Small intestine (tissue), 7 donors: ENCODE measurements around the gene ANGPTL3. TPM values are rescaled to one million over a fixed set of nuclear protein-coding genes. Genes with fewer than 3 reads are reported as not detected.
"Not testable (repeated sequence)": the region's sequence is repeated elsewhere in the genome, so short reads cannot be mapped to it uniquely, and the experiment has no call there.

Experiments
- DNase-seq, 2 donors: peaks; one replicate each; pipeline versions ENCODE4 v3.0.0 to v3.0.0-alpha.2; 2013
- FAIRE-seq: peaks from 2 replicates; lab custom pipeline; 2012; peaks lifted over from hg19 to GRCh38; lab: Jason Lieb, UNC
- H3K27ac ChIP-seq, 3 donors: one replicate each; pipeline ENCODE4 v1.5.1; 2013; ENCODE audit warnings: low read length in 2 of 3, mild to moderate bottlenecking in 2 of 3, control low read depth in 1 of 3, inconsistent platforms in 1 of 3, low read depth in 1 of 3, moderate library complexity in 1 of 3
- H3K27me3 ChIP-seq, 3 donors: one replicate each; pipeline ENCODE4 v1.6.1; 2013; ENCODE audit warnings: low read length in 3 of 3, inconsistent platforms in 1 of 3; ENCODE audit not compliant: control insufficient read depth in 3 of 3, insufficient read depth in 3 of 3
- H3K36me3 ChIP-seq, 3 donors: one replicate each; pipeline ENCODE4 v1.6.1; 2013; ENCODE audit warnings: low read length in 3 of 3, inconsistent platforms in 1 of 3, low read depth in 1 of 3, mild to moderate bottlenecking in 1 of 3, moderate library complexity in 1 of 3; ENCODE audit not compliant: control insufficient read depth in 3 of 3, insufficient read depth in 2 of 3
- H3K4me1 ChIP-seq, 3 donors: one replicate each; pipeline ENCODE4 v1.6.1; 2013; ENCODE audit warnings: low read length in 2 of 3, inconsistent platforms in 1 of 3, low read depth in 1 of 3, mild to moderate bottlenecking in 1 of 3, moderate library complexity in 1 of 3; ENCODE audit not compliant: control insufficient read depth in 3 of 3, insufficient read depth in 2 of 3
- H3K4me3 ChIP-seq, 3 donors: one replicate each; pipeline ENCODE4 v1.5.1; 2013; ENCODE audit warnings: low read length in 3 of 3, control low read depth in 1 of 3, inconsistent platforms in 1 of 3, low read depth in 1 of 3, mild to moderate bottlenecking in 1 of 3, moderate library complexity in 1 of 3
- H3K9me3 ChIP-seq, 2 donors: one replicate each; pipeline ENCODE4 v1.6.1; 2013; ENCODE audit warnings: low read depth in 1 of 2, low read length in 1 of 2; ENCODE audit not compliant: control insufficient read depth in 2 of 2, insufficient read depth in 1 of 2
- WGBS, 3 donors: extraction: QIAGEN DNeasy Blood & Tissue Kit; methylation state at CpG; one replicate each; pipeline ENCODE4 v1.1.7; 2013; 5-methylcytosine and 5-hydroxymethylcytosine counted together
- polyA plus RNA-seq, 4 donors: library from polyadenylated mRNA; stranded (reverse) in 3 of 4; unstranded in 1 of 4; fragments of 200-250 nt in 3 of 4; fragments of 120-200 nt in 1 of 4; gene quantifications; one replicate each; pipeline versions ENCODE4 v1.2.1 to v1.2.3, GENCODE V29; 2013
- donor health status: healthy with polysubstance abuse.
- donor health status: control.
- donor health status: control.
- donor health status: Bipolar disorder and iron deficiency.
- donor health status: healthy.

Gene ANGPTL3
- polyA plus RNA-seq, 4 donors = 19.5 TPM; not detected in 3

GRCh38 chr1:62608905-62609304, 11.6 kb downstream of the ANGPTL3 start:
- Histone ChIP-seq H3K27me3 (no peaks in the 10 kb centered on the region), H3K4me1 (peaks cover 0 to 4% (median 0%) of the 10 kb centered on the region in 3 donors), H3K9me3 (no peaks in the 10 kb centered on the region), H3K4me3 (no peak overlapping the region), H3K27ac (no peak overlapping the region), H3K36me3 (peaks cover 0 to 2% (median 0%) of the 10 kb centered on the region in 3 donors)
- no peak for FAIRE-seq
- DNase-seq = peak; percentile 27 to 29

GRCh38 chr1:62610588-62610987, 13.3 kb downstream of the ANGPTL3 start:
- not testable (repeated sequence) for DNase-seq, H3K27me3 ChIP-seq, FAIRE-seq, H3K4me1 ChIP-seq, H3K36me3 ChIP-seq, H3K4me3 ChIP-seq, H3K9me3 ChIP-seq, H3K27ac ChIP-seq
- 100% methylated on average over 1 of the region's 1 CpG for whole genome bisulfite sequencing, 3 donors

GRCh38 chr1:62612770-62613169, 15.4 kb downstream of the ANGPTL3 start:
- Histone ChIP-seq H3K9me3 (no peaks in the 10 kb centered on the region), H3K4me1 (peaks cover 0 to 4% (median 0%) of the 10 kb centered on the region in 3 donors), H3K4me3 (no peak overlapping the region), H3K27me3 (no peaks in the 10 kb centered on the region), H3K27ac (no peak overlapping the region), H3K36me3 (peaks cover 0 to 2% (median 0%) of the 10 kb centered on the region in 3 donors)
- DNase-seq = no peak
- 96 to 97% (median 97%) methylated on average over 2 of the region's 2 CpGs for WGBS, 3 donors
- no peak for FAIRE-seq

- Histone ChIP-seq H3K9me3 (no peaks in the 10 kb centered on the region), H3K27ac (no peak overlapping the region), H3K4me3 (no peak overlapping the region), H3K4me1 (peaks cover 0 to 2% (median 0%) of the 10 kb centered on the region in 3 donors), H3K27me3 (no peaks in the 10 kb centered on the region), H3K36me3 (peaks cover 0 to 2% (median 0%) of the 10 kb centered on the region in 3 donors)
- WGBS, 3 donors = 80 to 95% (median 86%) methylated on average over 5 of the region's 5 CpGs
- DNase-seq (no peak), FAIRE-seq (no peak)
Measured at GRCh38 chr1:62613325-62613727, 16.0 kb downstream of the ANGPTL3 start.

GRCh38 chr1:62613890-62614289, 16.6 kb downstream of the ANGPTL3 start:
- Histone ChIP-seq H3K27ac (no peak overlapping the region), H3K36me3 (peaks cover 0 to 2% (median 0%) of the 10 kb centered on the region in 3 donors), H3K27me3 (no peaks in the 10 kb centered on the region), H3K9me3 (no peaks in the 10 kb centered on the region), H3K4me3 (no peak overlapping the region), H3K4me1 (no peaks in the 10 kb centered on the region)
- DNase-seq (no peak), FAIRE-seq (no peak)
- 80 to 95% (median 86%) methylated on average over 1 of the region's 1 CpG for WGBS, 3 donors

- H3K9me3 ChIP-seq = no peaks in the 10 kb centered on the region
- DNase-seq (peak; percentile 2 to 36), FAIRE-seq (no peak)
- WGBS, 3 donors = 93 to 98% (median 95%) methylated on average over 1 of the region's 1 CpG
- H3K4me1 ChIP-seq = no peaks in the 10 kb centered on the region
- H3K4me3 ChIP-seq = no peak overlapping the region
- H3K27ac ChIP-seq = no peak overlapping the region
- H3K36me3 ChIP-seq = peaks cover 0 to 11% (median 0%) of the 10 kb centered on the region in 3 donors
- no peaks in the 10 kb centered on the region for H3K27me3 ChIP-seq
Measured at GRCh38 chr1:62621907-62622306, 24.6 kb downstream of the ANGPTL3 start.

GRCh38 chr1:62625415-62625814, 28.1 kb downstream of the ANGPTL3 start:
- no peak overlapping the region for H3K4me3 ChIP-seq
- 51 to 78% (median 74%) methylated on average over 1 of the region's 1 CpG for WGBS, 3 donors
- H3K27ac ChIP-seq = no peak overlapping the region
- H3K4me1 ChIP-seq = no peaks in the 10 kb centered on the region
- DNase-seq (no peak), FAIRE-seq (no peak)
- H3K27me3 ChIP-seq = no peaks in the 10 kb centered on the region
- H3K36me3 ChIP-seq = peaks cover 0 to 19% (median 6%) of the 10 kb centered on the region in 3 donors
- H3K9me3 ChIP-seq = no peaks in the 10 kb centered on the region

GRCh38 chr1:62628506-62628905, 31.2 kb downstream of the ANGPTL3 start:
- WGBS, 3 donors = 79 to 92% (median 79%) methylated on average over 1 of the region's 1 CpG
- Histone ChIP-seq H3K9me3 (no peaks in the 10 kb centered on the region), H3K27me3 (no peaks in the 10 kb centered on the region), H3K36me3 (peaks cover 0 to 22% (median 10%) of the 10 kb centered on the region in 3 donors), H3K27ac (no peak overlapping the region), H3K4me3 (no peak overlapping the region), H3K4me1 (no peaks in the 10 kb centered on the region)
- DNase-seq = no peak
- FAIRE-seq = no peak
